Activated CD4-positive, alpha-beta T cell treated with anti-CD3 and anti-CD28 coated beads, Interleukin-2, amount 50 U/mL, for 24 hours (primary cell): ENCODE results near the gene TTC22.
"Not testable (repeated sequence)": the region's sequence is repeated elsewhere in the genome, so short reads cannot be mapped to it uniquely, and the experiment has no call there.

ENCODE experiments used
- DNase-seq, 2 donors: peaks; one replicate each; pipeline ENCODE4 v3.0.0-alpha.2; 2020; ENCODE audit warnings: low read depth in 1 of 2, low spot score in 1 of 2

Gene TTC22

DNA sequence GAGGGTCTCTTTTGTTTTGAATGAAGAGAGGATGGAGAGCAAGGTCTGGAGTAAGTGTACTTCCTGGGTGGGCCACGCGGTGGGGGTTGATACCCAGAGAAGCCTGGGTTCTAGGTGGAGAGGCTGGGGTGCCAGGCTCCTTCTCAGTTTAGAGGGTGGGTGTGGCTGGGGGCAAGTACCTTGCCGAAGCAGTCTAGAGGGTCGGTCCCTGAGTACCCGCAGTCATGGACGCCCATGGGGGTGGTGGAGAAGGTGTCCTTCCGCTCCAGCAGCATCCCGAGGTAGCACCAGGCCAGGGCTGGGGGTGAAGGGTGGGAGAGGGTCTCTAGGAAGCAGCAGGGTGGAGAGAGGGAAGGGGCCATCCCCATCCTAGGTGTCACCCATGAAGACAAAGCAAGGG, 14.3 kb downstream of the TTC22 start:
- DNase-seq: no peak

DNA sequence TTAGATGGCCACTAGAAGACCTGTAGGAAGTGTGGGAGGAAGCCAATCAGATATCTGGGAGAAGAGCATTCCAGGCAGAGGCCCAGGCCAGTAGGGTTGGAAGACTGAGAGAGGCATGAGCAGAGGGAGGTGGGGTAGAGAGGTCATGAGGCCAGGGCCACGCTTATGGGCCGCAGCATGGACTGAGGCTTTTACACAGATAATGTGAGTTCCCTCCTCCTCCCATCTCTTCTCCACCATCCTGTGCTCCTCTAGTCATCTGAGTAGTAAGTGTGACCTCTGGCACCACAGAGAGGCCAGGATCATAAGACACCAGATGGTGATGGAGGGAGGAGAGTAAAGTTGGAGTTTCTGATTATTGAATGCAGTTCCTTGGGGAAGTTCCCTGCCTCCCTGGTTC, 17.1 kb downstream of the TTC22 start:
- no peak for DNase-seq

DNA sequence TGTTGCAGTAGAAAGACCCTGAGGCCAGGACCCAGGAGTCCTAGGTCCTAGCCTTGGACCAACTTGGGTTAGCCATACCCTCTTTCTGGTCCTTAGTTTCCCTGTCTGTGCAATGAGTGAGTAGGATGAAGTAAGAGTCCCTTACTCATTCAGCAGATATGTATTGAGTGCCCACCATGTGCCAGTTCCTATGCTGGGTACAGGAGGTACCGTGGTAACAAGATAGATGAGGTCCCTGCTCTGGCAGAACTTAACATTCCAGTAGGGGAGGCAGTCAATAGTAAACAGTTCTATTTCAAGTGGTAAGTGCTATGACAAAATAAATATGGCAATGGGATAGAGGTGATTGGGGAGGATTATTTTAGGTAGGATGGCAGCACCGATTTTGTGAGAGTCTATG, 18.5 kb downstream of the TTC22 start:
- no peak for DNase-seq

DNA sequence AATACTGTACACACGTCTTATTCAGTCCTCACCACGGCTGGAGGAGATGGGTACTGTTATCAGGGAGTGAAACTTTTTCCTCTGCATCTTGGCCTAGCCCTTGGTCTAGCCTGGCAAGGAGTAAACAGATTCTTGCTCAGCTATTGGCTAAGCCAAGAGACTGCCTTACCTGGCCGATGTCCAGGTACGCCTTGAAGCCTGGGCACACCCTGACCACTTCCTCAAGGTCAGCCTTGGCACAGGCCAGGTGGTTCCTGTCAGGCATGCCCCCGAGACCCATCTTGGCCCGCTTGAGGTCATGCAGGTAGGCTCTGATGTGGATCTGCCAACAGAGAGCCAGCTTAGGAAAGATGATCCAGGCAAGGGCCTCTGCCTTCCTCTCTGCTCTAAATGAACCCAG, 19.0 kb downstream of the TTC22 start:
- DNase-seq: no peak

DNA sequence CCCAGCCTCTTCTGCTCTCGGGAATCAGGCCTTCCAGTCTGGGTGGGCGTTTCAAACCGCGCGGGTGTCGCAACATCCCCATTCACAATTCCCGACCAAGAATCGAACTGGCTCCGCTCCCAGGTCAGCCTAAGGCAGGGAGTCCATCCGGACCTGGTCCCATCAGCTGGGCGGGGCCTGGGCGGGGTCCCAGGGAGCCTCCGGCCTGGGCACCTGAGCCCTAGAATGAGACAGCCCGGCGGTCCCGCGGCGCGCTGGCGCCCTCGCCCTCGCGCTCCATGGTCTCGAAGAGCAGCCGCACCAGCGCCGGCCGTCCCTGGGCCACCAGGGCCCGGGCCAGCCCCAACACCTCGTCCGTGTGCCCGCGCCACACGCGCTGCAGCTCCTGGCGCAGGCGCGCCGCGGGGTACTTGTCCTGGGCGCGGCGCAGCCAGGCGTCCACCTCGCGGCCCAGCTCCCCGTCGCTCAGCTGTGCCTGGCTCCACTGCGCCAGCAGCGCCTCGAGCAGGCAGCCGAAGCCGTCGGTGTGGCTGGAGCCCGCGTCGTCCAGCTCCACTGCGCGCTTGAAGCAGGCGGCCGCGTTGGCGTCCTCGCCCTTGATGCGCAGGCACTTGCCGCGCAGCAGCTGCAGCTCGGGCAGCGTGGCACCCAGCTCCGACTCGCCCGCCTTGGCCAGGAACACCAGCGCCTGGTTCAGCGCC, 19.9 kb downstream of the TTC22 start:
- no peak for DNase-seq

DNA sequence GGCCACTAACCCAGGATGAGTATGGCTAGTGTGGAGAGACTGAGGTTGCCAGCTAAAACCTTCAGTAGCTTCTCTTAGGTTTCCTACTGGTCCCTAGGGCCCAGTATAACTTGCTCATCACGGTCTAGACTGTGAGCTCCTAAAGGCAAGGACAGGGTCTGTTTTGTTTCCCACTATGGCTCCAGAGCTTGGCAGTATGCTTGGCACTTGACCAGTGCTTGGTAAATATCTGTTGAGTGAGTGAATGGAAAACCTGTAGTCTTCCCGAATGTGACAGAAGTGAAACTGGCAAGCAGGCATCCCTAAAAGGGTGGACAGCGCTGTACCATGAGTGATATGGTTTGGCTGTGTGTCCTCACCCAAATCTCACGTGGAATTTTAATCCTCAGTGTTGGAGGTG, 23.7 kb downstream of the TTC22 start:
- DNase-seq: no peak

DNA sequence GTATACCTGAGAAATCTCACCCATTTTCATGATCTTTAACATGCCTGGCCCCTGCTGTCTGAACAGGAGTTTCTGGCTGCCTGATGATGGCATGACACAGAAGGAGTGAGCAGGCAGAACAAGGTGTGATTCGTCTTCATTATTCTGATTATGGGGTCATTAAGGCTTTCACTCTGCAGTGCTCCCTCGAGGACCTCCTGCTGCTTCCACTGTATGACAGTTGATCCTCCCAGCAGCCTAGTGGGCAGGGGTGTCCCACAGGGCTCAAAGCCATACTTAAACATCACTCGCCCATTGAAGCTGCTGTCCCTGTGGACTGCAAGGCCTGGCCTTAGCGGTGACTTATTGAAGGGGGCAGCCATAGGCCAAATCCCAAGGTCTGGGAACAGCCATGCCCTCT, 24.1 kb downstream of the TTC22 start:
- no peak for DNase-seq

DNA sequence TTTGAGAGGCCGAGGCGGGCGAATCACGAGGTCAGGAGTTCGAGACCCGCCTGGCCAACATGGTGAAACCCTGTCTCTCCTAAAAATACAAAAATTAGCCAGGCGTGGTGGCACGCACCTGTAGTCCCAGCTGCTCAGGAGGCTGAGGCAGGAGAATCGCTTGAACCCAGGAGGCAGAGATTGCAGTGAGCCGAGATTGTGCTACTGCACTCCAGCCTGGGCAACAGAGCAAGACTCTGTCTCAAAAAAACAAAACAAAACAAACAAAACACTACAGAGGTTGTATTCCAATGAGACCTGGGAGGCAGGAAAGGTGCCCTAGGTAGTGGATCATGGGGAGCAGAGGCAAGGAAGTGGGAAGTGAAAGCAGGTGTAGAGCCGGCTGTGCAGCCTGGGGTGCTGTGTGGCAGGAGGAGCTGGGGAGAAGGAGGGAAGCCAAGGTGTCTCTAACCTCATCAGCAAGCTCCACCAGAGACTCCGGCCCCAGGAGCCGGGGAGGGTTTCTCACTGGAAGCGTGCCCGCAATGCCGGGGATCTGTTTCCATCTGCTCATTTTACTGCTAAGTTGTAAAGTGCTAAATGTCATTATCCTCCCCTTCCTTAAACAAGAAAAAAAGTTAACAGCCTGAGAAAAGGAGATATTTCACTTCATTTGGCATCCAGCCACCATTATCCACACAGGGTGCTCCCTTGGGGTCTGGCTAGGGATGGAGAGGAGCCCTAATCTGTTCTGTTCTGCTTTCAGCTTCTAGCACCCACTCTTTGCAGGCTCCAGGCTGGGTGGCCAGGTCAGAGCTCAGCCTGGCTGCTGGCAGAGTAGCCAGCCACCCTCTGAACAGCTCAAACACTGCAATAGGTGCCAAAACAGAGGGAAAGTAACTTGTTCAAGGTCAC, 25.0 kb downstream of the TTC22 start:
- DNase-seq: not testable (repeated sequence)

DNA sequence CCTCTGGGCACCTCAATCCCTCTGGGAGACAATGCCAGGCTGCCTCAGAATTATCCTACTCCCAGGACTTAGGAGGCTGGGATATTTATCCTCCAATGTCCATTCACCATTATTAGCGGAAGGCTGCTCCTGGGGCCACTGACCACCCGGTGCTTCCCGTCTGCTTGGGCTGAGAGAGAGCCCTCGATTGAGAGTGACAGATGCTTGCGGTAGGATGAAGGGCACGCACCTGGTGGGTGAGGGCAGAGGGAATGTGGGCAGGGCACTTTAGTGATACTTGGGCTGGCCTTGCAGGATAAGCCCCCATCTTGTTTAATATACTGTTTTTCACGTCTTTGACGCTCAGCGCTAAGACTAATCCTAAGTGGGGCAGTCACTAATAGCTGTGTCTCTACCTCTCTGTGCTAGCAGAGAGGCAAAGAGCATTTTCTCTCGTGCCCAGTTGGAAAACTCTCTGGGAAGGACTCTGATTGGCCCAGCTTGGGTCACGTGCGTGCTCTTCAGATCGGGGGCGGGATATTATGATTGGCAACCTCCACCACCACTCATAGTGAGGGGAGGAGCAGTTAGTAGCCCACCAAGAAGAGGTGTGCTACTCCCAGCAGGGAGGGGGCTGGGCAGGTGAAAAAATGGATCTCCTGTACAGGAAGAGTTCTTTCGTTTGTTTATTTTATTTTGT, 26.2 kb downstream of the TTC22 start:
- no peak for DNase-seq

DNA sequence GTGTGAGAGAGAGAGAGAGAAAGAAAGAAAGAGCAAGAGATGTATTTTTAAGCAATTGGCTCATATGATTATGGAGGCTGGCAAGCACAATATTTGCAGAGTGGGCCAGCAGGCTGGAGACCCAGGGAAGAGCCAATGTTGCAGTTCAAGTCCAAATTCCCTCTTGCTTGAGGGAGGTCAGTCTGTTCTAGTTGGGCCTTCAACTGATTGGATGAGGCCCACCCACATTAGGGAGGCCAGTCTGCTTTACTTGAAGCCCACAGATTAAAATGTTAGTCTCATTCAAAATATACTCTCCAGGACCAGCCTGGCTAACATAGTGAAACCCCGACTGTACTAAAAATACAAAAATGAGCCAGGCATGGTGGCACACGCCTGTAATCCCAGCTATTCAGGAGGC, 28.2 kb downstream of the TTC22 start:
- DNase-seq: no peak

DNA sequence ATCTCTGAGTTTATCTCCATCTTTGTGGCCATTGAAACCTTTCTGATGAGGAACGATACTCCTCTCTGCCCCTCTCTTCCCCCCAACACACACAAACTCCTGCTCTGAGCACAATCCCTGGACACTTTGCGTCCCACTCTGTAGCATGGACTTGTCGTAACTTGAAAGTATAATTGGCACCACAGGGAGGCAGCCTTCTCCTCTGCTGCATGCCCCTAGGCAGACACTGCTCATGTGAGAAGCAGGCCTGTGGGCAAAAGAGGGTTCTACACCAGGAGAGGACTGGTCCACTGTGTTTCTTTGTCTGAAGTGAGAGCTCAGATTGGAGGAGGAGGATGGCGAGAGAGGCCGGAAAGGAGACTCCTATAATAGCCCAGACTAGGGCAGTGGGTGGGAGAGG, 33.0 kb downstream of the TTC22 start:
- DNase-seq: no peak

DNA sequence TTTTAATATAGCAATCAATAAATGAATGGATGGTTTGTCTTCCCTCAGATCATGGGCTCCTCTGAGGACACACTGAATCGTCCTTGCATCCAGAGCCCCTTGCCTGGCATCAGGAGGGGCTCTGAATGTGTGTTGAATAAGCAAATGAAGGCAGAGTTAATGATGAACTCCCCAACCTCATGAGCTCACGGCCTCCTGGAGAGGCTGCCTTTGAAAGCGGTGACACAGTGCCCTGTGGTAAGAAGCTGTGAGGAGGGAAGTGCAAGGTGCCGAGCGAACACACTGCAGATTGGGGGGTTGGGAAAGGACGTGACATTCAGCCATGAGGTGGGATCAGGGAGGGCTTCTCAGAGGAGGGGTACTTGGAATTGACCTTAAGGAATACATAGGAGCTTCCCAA, 33.6 kb downstream of the TTC22 start:
- no peak for DNase-seq

DNA sequence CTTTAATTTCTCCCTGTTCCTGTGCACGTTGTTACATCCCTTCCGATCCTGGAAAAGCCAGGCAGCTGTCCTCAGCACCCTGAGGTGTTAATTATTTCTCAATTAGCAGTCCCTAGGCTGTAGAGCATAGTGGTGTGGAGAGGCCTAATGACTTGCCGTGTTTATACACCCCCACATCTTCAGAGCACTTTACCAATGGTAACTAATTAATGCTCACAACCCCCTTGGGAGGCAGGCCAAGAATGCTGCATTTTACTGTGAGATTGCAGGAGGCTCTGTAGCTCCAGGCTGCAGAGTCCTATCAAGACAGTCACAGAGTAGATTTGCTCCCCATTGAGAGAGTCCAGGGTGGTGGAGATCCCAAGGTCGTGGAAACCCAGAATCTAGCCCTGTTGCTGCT, 34.4 kb downstream of the TTC22 start:
- DNase-seq: no peak

DNA sequence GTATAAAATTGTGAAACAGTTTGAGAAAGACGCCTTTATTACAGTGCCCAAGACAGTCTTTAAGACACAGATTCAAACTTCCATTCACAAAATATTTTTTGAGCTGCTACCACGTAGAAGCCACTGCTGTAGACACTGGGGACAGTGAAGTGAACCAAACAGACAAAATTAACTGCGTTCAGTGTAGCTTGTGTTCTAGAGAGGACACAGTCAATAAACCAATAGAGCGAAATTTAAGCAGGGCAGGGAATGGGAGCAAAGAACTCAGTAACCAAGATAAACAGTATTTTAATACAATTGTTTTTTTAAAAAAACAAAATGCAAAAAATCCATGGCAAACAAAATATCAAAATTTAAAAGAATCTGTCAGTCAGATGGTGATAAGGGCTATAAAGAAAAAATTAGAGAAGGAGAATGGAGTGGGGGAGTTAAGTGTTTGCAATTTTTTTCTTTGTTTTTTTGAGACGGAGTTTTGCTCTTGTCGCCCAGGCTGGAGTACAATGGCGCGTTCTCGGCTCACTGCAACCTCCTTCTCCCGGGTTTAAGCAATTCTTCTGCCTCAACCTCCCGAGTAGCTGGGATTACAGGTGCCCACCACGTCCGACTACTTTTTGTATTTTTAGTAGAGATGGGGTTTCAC, 36.1 kb downstream of the TTC22 start:
- no peak for DNase-seq

DNA sequence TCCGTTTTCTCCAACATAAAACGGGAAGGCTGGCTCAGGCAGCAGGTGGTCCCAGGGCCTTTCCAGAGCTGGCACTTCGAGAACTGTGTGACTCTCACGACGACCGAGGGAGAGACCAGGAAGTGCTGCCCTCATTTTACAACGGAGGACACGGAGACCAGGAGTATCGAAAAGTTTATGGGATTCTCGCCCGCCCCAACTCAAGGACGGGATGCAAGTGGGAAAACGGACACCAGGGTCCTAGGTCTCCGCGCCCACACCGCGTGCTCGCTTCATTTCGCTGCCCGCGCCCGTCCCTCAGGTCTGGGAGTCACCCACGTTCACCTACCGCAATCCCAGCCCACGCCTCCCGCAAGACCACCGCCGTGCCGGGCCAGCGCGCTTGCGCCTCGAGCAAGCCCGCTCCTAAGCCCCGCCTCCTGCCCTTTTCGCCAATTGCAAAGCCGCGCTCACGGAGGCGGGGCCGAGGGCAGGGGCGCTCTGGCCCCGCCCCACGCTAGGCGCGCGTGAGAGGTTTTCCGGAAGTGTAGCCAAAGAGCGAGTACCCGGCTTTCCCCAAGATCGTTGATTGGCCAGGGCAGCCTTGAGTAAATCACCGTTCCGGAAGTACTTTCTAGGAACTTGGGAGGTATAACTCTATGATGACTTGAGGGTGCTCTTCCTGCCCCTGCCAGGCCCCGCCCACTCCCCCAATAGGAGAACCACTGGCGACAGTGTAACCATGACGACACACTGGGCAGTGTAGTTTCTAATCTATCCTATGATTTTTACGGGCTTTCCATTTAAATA, 36.8 kb downstream of the TTC22 start, which contains the start of gene PARS2:
Gene PARS2 (minus strand): TSS at position 391 of the 789 bp plus-strand sequence. CDS start 5,362 bp downstream, outside the sequence.
- DNase-seq: peak; percentile 86 to 95

DNA sequence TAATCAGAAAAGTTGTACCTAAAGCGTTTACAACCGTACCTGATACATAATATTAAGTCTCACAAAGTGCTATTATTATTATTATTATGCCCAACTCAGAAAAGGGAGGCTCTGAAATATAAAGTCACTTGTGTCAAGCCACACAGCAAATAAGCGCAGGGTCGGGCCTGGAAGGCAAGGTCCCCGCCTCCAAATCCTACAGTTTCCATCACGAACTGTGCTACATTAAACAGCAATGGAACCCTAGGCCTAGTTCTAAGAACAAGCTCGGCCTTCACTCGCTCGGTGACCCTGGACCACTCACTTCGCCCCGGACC, 37.3 kb downstream of the TTC22 start:
- DNase-seq: no peak

DNA sequence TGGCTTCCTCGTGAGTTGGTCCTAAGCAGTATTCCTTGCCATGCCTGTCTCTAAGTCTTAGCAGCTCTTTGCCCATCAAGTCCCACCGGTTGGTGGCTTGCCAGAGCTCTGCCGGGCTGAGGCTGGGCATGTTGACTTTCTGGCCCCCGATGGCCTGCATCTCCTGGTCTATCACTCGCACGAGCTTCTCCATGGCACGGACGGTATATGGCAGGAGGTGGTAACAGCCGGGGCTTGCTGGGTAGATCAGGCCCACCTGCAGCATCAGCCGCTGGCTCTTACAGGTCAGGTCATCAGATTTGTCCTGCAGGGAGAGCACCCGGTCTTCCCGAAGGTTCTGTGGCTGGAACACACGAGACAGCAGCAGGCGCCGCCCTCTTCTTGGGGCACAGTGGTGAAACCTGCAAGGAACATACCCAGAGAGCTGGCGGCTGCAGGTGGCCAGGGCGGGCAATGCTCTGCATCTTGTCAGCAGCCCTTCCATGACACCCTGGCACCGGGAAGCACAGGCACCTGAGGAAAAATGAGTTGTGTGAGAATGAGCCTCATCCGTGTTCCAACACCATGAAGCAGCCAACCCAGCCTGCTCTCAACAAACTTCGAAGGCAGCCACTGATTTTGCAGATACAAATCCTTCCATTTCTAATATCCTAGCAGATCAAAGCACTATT, 42.3 kb downstream of the TTC22 start:
- no peak for DNase-seq

DNA sequence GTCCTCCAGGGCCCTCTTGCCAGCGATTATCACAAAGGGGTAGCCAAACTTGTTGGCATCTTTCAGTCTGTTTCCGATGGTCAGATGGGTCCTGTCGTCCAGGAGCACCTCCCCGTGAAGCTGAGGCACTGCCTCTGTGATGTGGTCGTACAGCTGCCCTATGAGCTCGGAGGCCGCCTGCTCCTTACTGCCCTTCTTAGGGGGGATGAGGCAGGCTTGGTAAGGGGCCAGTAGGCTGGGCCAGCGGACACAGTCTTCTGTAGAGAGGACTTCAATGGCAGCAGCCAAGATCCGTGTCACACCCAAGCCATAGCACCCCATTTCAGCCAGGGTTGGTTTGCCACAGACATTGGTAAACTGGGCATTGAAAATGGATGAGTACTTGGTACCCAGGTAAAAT, 43.3 kb downstream of the TTC22 start:
- no peak for DNase-seq

DNA sequence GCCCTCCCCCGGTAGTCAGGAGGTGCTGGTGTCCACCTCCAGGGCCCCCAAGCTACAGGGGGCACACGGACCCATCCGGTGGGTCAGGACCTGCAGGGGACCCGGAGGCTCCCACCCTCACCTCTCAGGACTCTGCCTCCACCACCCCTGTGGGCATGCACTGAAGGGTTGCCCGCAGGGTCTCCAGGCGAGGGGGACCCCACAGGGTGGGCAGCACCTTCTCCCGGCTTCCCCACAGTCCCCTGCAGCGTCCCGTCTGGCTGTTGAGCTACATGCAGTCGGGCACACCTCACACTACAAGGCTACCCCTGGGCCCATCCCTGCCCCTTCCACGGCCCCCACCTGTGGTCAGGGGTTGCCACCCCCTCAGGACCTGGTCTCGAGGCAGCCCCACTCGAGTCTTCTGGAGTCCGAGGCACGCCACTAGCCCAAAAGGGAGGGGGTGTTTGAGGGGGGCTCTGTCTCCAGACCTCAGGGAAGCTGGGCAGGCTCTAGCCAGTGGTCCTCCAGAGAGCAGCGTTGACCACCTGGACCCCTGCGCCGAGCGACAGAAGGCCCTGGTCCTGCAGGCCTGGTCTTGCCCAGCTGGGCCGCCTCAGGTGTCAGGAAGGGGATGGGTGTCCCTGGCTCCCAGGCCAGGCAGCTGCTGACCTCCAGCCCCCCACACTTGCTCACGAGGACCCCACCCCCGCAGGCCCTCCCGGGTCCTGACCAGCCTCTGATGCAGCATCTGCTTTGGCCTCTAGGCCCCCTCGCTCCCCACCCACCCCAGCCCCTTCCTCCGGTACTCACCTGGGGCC, 46.4 kb downstream of the TTC22 start:
- DNase-seq: no peak
